Measurements from ENCODE around the gene SLC43A1.

DNA sequence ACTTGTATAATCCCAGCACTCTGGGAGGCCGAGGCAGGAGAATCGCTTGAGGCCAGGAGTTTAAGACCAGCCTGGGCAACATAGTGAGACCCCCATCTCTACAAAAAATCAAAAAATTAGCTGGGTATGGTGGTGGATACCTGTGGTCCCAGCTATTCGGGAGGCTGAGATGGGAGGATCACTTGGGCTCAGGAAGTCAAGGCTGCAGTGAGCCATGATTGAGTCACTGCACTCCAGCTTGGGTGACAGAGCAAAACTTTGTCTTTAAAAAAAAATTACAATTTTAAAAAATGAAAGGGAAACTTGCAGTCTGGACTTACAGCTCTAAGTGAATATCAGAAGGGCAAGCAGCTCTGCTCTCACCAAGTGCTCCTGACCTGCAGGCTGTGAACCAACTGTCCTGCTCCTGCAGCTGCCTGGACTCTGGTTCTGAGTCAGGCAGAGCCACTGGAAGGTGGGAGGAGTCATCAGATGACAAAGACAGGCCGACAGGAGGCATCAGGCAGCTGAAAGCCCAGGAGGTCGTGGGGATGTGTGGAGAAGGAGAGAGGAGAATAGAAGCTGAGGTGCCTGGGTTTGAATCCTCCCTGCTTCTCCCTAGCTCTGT lies 31.5 kb upstream of the SLC43A1 start:
- TF ChIP-seq CTCF (IDR thresholded peaks at IDR 0.05; ENCODE audit: low read depth, low read length, poor library complexity, severe bottlenecking) (no peak), EZH2phosphoT487 (IDR thresholded peaks at IDR 0.05; ENCODE audit: borderline replicate concordance, low read length) (no peak)
